PC-3 (cell line): Measurements from ENCODE around the gene KRT83.

Experiments
- EZH2 ChIP-seq: fragments of 300-600 bp; sonication (generic); IDR thresholded peaks from one replicate; pipeline ENCODE4 v1.6.1; 2017; ENCODE audit warnings: antibody characterized with exemption, mild to moderate bottlenecking, low read length; ENCODE audit not compliant: unreplicated experiment
- TF ChIP-seq, protein P1 (sequence below): fragments of 300-600 bp; sonication (generic); conservative IDR thresholded peaks from 2 replicates; pipeline ENCODE4 v1.5.1; 2017; ENCODE audit warnings: antibody characterized with exemption, low read depth, mild to moderate bottlenecking, low read length

- TF ChIP-seq, protein P1, sequence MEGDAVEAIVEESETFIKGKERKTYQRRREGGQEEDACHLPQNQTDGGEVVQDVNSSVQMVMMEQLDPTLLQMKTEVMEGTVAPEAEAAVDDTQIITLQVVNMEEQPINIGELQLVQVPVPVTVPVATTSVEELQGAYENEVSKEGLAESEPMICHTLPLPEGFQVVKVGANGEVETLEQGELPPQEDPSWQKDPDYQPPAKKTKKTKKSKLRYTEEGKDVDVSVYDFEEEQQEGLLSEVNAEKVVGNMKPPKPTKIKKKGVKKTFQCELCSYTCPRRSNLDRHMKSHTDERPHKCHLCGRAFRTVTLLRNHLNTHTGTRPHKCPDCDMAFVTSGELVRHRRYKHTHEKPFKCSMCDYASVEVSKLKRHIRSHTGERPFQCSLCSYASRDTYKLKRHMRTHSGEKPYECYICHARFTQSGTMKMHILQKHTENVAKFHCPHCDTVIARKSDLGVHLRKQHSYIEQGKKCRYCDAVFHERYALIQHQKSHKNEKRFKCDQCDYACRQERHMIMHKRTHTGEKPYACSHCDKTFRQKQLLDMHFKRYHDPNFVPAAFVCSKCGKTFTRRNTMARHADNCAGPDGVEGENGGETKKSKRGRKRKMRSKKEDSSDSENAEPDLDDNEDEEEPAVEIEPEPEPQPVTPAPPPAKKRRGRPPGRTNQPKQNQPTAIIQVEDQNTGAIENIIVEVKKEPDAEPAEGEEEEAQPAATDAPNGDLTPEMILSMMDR = no peak
- TF ChIP-seq EZH2 = no peak
Measured at GRCh38 chr12:52356031-52356761, 35.0 kb upstream of the KRT83 start.
